ENCODE measurements around the gene METTL13.
"Not testable (repeated sequence)": the region's sequence is repeated elsewhere in the genome, so short reads cannot be mapped to it uniquely, and the experiment has no call there.

METTL13 gene

DNA sequence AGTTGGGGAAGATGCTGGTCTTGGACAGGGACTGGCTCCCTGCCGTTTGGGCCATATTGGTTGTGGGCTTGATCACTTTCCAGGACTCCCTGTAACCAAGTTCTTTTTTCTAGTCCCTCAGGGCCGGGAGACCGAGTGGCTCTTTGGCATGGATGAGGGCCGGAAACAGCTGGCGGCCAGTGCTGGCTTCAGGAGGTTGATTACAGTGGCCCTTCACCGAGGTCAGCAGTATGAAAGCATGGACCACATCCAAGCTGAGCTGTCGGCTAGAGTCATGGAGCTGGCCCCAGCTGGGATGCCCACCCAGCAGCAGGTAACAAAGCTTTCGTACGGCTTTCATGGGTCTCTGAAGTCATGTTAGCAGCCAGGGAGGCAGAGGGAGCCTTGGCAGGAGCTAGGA lies 4.3 kb downstream of the METTL13 start:
- no peak for DNase-seq (ENCODE audit: low spot score in 2 of 2)
- H3K4me3 ChIP-seq: no peak overlapping the region
- in situ Hi-C loops (cut with MboI; ENCODE audit: low sequenced_read_pairs): no loop called here
- no peaks in the 10 kb centered on the region for H3K9me3 ChIP-seq
- H3K27me3 ChIP-seq (ENCODE audit: low read depth): no peaks in the 10 kb centered on the region
- peaks cover 10% of the 10 kb centered on the region for H3K4me1 ChIP-seq
- H3K36me3 ChIP-seq (replicated peaks): peaks cover 74% of the 10 kb centered on the region

DNA sequence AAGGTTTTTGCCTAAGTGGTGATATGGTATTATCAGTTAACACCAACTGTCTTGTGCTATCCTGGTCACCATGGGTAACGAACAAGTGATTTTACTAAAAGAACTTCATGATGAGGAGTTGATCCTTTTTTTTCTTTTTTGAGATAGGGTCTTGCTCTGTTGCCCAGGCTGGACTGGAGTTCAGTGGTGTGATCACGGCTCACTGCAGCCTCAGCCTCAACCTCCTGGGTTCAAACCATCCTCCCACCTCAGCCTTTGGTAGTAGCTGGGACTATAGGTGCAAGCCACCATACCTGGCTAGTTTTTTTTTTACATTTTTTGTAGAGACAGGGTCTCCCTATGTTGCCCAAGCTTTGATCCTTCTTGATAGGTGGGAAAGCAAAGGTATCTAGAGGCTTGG lies 5.1 kb downstream of the METTL13 start:
- no peaks in the 10 kb centered on the region for H3K27me3 ChIP-seq (ENCODE audit: low read depth)
- no peaks in the 10 kb centered on the region for H3K9me3 ChIP-seq
- no peak overlapping the region for H3K4me3 ChIP-seq
- DNase-seq (ENCODE audit: low spot score in 2 of 2): no peak
- in situ Hi-C loops (cut with MboI; ENCODE audit: low sequenced_read_pairs): no loop called here
- peaks cover 8% of the 10 kb centered on the region for H3K4me1 ChIP-seq
- peaks cover 81% of the 10 kb centered on the region for H3K36me3 ChIP-seq (replicated peaks)

DNA sequence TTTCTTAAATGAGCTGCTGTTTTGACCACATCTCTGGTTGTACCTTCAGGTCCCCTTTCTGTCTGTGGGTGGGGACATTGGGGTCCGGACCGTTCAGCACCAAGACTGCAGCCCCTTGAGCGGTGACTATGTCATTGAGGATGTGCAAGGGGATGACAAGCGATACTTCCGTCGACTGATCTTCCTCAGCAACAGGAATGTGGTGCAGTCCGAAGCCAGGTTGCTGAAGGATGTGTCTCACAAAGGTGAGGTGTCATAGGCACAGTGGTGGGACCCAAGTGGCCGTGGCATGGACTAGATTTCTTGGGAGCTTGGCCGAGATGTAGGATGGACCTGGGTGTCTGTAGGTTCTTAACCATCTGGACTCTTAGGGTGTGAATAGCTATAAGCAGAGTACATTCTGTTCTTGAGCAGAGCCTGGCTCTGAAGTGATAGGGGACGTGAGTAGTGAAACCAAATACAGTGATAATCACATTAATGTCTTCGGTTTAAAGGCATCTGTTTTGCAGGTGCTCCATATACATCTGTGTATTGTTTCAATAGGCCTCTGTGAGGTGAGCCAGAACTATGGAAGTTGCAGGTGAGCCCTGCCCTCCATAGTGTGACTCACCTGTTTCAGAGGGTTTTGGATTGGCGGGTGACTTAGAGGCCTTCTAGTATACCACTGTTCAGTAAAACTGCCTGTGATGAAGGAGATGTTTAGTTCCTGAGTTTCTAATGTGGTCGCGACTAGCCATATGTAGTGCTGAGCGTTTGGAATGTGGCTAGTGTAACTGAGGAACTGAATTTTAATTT lies 6.4 kb downstream of the METTL13 start:
- Histone ChIP-seq H3K27me3 (ENCODE audit: low read depth) (no peaks in the 10 kb centered on the region), H3K36me3 (replicated peaks) (peaks cover 93% of the 10 kb centered on the region), H3K4me1 (0 out of 2 replicates have a peak, but pooled peaks cover 4% of the 10 kb centered on the region), H3K4me3 (no peak overlapping the region), H3K9me3 (no peaks in the 10 kb centered on the region)
- no peak for DNase-seq (ENCODE audit: low spot score in 2 of 2)
- in situ Hi-C loops (cut with MboI; ENCODE audit: low sequenced_read_pairs): no loop called here

DNA sequence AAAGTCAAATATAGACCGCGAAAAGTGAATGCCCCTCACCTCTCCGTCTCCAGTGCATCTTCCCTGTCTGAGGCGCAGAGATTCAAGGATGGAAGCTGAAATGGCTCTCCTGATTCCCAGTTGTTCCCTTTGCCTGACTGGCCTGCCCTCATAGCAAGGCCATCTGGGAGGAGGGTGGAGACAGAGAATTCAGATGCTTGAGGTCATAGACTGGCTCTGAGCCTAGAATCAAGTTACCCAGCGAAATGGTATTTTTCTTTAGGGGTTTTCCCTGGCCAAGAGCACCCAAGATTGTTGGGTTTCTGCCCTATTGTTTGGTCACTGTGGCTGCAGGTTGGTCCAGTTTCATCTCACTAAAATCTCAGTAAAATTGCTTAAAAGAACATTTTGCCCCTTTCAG lies 7.2 kb downstream of the METTL13 start:
- Histone ChIP-seq H3K9me3 (no peaks in the 10 kb centered on the region), H3K36me3 (replicated peaks) (peaks cover 95% of the 10 kb centered on the region), H3K27me3 (ENCODE audit: low read depth) (no peaks in the 10 kb centered on the region), H3K4me1 (no peaks in the 10 kb centered on the region), H3K4me3 (no peak overlapping the region)
- in situ Hi-C loops (cut with MboI; ENCODE audit: low sequenced_read_pairs): no loop called here
- no peak for DNase-seq (ENCODE audit: low spot score in 2 of 2)

DNA sequence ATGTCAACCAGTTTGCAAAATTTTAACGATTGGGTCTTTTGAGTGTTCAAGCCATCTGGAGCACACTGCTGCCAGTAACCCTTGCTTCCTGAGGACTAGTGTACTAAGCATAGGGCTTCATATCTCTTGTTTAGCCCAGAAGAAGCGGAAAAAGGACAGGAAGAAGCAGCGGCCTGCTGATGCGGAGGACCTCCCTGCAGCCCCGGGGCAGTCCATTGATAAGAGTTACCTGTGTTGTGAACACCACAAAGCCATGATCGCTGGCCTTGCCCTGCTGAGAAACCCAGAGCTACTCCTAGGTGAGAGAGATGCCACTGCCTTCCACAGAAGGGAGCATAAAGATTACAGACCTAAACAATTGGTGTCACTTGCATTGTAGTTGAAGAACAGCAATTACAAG lies 8.9 kb downstream of the METTL13 start:
- Histone ChIP-seq H3K27me3 (ENCODE audit: low read depth) (no peaks in the 10 kb centered on the region), H3K4me3 (no peak overlapping the region), H3K36me3 (replicated peaks) (peaks cover 96% of the 10 kb centered on the region), H3K4me1 (no peaks in the 10 kb centered on the region), H3K9me3 (no peaks in the 10 kb centered on the region)
- no peak for DNase-seq (ENCODE audit: low spot score in 2 of 2)
- in situ Hi-C loops (cut with MboI; ENCODE audit: low sequenced_read_pairs): no loop called here

DNA sequence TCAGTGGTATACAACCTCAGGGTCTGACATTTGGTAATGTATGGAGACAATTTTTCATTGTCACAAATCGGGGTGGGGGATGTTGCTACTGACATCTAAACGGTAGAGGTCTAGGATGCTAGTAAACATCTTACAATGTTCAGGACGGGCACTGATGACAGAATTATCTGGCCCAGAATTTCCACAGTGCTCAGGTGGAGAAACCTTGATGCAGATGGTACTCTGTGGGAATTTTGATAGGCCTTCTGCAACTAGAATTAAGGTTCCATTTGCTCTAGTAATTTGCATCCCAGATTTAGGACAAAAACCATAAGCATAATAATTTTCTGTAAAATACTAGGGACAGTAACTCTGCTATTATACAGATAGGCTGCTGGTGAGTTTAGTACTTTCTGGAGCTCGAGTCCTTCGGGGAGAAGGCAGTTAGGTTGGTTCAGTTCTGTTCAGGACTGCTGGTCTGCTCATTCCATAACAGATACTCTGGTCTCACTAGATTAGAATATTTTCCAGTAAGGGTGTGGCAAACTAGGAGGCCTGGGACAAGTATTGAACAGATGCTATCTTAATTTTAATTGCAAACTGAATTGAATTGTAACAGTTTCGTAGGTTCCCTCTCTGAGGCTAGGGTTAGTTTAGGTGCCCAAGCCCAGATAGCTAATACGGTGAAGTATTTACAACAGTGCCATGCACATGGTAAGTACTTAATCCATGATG lies 11.4 kb downstream of the METTL13 start:
- Histone ChIP-seq H3K27me3 (ENCODE audit: low read depth) (no peaks in the 10 kb centered on the region), H3K4me1 (no peaks in the 10 kb centered on the region), H3K36me3 (replicated peaks) (peaks cover 96% of the 10 kb centered on the region), H3K4me3 (no peak overlapping the region), H3K9me3 (no peaks in the 10 kb centered on the region)
- DNase-seq (ENCODE audit: low spot score in 2 of 2): no peak
- in situ Hi-C loops (cut with MboI; ENCODE audit: low sequenced_read_pairs): no loop called here

DNA sequence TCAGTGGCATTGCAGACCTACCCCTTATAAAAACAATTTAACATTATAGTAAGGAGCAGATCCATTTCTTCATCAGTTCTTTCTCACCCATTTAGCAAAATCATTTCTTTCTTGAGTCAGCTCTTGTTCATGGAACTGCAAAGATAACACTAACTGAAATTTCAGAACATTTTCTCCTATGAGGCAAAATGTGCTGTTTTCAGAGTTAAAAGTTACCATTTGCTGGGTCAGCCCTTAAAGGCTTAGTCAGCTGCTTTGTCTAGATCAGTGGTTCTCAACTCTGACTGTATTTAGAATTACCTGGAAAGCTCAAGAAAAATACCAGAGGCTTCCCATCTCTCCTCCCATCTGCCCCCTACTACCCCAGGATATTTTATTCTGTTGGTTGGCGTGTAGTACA lies 12.2 kb downstream of the METTL13 start:
- in situ Hi-C loops (cut with MboI; ENCODE audit: low sequenced_read_pairs): no loop called here
- DNase-seq (ENCODE audit: low spot score in 2 of 2): no peak

DNA sequence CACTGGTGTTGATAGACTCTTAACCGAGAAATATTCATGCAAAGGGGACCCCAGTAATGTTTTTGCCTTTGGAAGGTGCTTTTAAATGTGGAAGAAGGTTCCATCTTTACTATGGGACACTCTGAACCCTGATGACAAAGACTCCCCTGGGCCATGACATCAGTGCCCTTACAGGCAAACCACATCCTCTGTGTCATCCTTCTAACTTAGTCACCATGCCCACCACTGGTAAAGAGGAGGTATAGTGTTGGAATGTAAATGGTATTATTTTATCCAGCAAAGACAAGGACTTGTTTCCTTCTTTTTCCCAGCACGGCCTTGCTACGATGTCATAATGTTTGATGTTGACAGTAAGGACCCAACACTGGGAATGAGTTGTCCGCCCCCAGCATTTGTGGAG lies 12.6 kb downstream of the METTL13 start:
- Histone ChIP-seq H3K27me3 (ENCODE audit: low read depth) (no peaks in the 10 kb centered on the region), H3K9me3 (no peaks in the 10 kb centered on the region), H3K36me3 (replicated peaks) (peaks cover 84% of the 10 kb centered on the region), H3K4me1 (no peaks in the 10 kb centered on the region), H3K4me3 (no peak overlapping the region)
- no peak for DNase-seq (ENCODE audit: low spot score in 2 of 2)
- in situ Hi-C loops (cut with MboI; ENCODE audit: low sequenced_read_pairs): no loop called here

More for the DNA sequence above, 12.2 kb downstream of the METTL13 start:
- Histone ChIP-seq H3K27me3 (ENCODE audit: low read depth) (no peaks in the 10 kb centered on the region), H3K4me3 (no peak overlapping the region), H3K36me3 (replicated peaks) (peaks cover 88% of the 10 kb centered on the region), H3K4me1 (no peaks in the 10 kb centered on the region), H3K9me3 (no peaks in the 10 kb centered on the region)

DNA sequence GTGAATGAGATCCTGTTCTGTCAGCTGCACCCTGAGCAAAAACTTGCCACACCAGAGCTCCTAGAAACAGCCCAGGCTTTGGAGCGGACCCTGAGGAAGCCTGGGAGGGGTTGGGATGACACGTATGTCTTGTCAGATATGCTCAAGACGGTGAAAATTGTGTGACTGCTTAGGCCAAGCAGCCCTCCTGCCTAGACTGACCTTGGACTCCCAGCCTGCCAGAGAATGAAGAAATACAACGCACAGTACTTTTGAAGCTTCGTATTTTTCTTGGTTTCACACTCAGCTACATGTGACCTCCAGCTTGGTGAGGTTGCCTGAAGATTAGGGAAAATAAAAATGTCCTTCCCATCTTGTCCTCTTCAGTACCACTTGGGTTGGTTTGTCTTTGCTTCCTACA lies 15.1 kb downstream of the METTL13 start:
- no peak overlapping the region for H3K4me3 ChIP-seq
- H3K27me3 ChIP-seq (ENCODE audit: low read depth): no peaks in the 10 kb centered on the region
- DNase-seq (ENCODE audit: low spot score in 2 of 2): no peak
- in situ Hi-C loops (cut with MboI; ENCODE audit: low sequenced_read_pairs): no loop called here
- H3K9me3 ChIP-seq: no peaks in the 10 kb centered on the region
- H3K4me1 ChIP-seq: no peaks in the 10 kb centered on the region; the same call in 1 of the 2 replicates
- H3K36me3 ChIP-seq (replicated peaks): peaks cover 61% of the 10 kb centered on the region

DNA sequence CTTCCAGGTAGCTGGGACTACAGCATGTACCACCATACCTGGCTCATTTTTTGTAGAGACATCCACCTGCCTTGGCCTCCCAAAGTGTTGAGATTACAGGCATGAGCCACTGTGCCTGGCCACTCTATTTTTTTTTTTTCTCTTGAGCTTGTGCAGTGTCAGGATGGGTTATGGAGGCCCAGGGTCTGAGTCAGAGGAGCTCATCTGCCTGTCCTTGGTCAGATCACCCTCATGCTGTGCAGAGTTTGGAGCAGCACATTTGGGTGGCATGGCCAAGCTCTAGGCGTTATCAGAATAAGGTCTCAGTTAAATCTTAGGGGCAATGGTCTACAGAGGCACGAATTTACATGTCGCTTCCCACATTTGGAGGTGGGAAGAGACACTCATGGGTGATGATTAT lies 16.9 kb downstream of the METTL13 start:
- Histone ChIP-seq H3K27me3 (ENCODE audit: low read depth) (no peaks in the 10 kb centered on the region), H3K36me3 (replicated peaks) (peaks cover 45% of the 10 kb centered on the region), H3K9me3 (no peaks in the 10 kb centered on the region), H3K4me1 (no peaks in the 10 kb centered on the region; the same call in 1 of the 2 replicates), H3K4me3 (no peak overlapping the region)
- in situ Hi-C loops (cut with MboI; ENCODE audit: low sequenced_read_pairs): no loop called here
- DNase-seq (ENCODE audit: low spot score in 2 of 2): no peak

DNA sequence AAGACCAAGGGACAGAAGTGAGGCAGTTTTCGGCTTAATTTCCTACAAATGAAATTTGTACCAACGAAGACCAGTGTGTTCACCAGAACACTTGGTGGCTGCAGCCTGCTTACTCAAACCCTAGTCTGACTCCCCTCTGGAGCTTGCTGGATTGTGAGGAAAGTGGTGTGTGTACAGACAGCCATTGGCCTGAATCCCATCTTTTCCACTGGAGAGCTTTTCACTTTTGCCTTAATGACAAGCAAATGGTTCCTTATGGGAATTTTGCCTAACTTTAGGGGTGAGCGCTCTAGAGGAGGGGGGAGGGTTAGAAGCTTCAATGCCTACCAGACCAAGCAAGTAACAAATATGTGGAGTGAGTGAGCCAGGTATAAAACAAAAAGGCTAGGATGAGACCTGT lies 17.3 kb downstream of the METTL13 start:
- no peaks in the 10 kb centered on the region for H3K9me3 ChIP-seq
- peaks cover 40% of the 10 kb centered on the region for H3K36me3 ChIP-seq (replicated peaks)
- H3K4me1 ChIP-seq: no peaks in the 10 kb centered on the region; the same call in 1 of the 2 replicates
- in situ Hi-C loops (cut with MboI; ENCODE audit: low sequenced_read_pairs): no loop called here
- no peaks in the 10 kb centered on the region for H3K27me3 ChIP-seq (ENCODE audit: low read depth)
- DNase-seq (ENCODE audit: low spot score in 2 of 2): no peak
- H3K4me3 ChIP-seq: no peak overlapping the region

DNA sequence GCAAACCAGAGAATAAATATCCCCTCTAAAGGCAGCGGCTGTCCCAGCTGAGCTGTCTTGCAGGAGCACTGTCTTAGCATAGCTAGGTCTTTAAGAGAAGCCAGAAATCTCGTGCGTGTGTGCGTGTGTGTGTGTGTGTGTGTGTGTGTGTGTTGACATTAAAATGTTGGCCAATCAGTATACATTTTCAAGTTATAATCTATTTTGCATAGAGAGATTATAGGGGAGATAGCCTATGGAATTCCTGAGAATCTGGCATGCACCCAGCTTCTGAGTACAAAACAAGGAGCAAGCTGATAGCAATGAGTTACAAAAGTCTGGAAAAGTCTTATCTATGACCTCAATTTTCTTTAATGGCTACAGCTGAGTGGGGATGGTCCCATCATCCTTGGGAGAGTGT lies 17.7 kb downstream of the METTL13 start:
- Histone ChIP-seq H3K4me1 (no peaks in the 10 kb centered on the region; the same call in 1 of the 2 replicates), H3K36me3 (replicated peaks) (peaks cover 36% of the 10 kb centered on the region), H3K4me3 (no peak overlapping the region), H3K9me3 (no peaks in the 10 kb centered on the region), H3K27me3 (ENCODE audit: low read depth) (no peaks in the 10 kb centered on the region)
- in situ Hi-C loops (cut with MboI; ENCODE audit: low sequenced_read_pairs): no loop called here
- no peak for DNase-seq (ENCODE audit: low spot score in 2 of 2)

DNA sequence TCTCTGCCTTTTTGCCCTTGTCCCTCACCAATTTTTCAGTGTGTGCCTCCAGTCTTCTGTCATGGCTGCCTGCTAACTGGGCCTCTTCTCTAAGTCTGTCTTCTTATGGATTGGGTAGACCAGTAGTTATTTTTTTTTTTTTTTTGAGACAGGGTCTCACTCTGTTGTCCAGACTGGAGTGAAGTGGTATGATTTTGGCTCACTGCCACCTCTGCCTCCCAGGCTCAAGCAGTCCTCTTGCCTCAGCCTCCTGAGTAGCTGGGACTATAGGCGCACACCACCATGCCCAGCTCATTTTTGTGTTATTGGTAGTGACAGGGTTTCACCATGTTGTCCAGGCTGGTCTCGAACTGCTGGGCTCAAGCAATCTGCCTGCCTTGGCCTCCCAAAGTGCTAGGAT lies 18.2 kb downstream of the METTL13 start:
- not testable (repeated sequence) for H3K4me3 ChIP-seq; DNase-seq (ENCODE audit: low spot score in 2 of 2); H3K9me3 ChIP-seq; H3K27me3 ChIP-seq (ENCODE audit: low read depth); H3K4me1 ChIP-seq
- H3K36me3 ChIP-seq (replicated peaks): peaks cover 31% of the 10 kb centered on the region
- in situ Hi-C loops (cut with MboI; ENCODE audit: low sequenced_read_pairs): loop anchor here (10.0 kb wide), 1 partner anchor 185 kb away; no protein-coding TSS in a partner anchor

DNA sequence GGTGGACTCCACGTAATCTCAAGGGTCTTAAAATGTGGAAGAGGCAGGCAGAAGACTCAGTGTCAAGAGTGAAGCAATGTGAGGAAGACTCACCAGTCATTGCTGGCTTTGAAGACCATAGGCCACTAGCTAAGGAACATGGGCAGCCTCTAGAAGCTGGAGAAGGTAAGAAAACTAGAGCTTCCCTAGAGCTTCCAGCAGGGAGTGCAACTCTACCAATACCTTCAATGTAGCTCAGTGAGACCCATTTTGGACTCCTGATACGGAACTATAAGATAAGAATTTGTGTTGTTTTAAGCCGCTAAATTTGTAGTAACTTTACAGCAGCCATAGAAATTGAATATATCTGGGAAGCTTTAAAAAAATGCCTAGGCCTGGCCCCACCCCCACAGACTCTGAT lies 18.9 kb downstream of the METTL13 start:
- in situ Hi-C loops (cut with MboI; ENCODE audit: low sequenced_read_pairs): loop anchor here (10.0 kb wide), 1 partner anchor 184 kb away; no protein-coding TSS in a partner anchor
- Histone ChIP-seq H3K4me1 (no peaks in the 10 kb centered on the region; the same call in 1 of the 2 replicates), H3K4me3 (no peak overlapping the region), H3K27me3 (ENCODE audit: low read depth) (no peaks in the 10 kb centered on the region), H3K9me3 (no peaks in the 10 kb centered on the region), H3K36me3 (replicated peaks) (peaks cover 25% of the 10 kb centered on the region)
- no peak for DNase-seq (ENCODE audit: low spot score in 2 of 2)
